NT2/D1 (cell line): ENCODE data around the gene BEST4.
A peak's percentile ranks its signal among the peaks of the same experiment; 100 is the strongest.
"Not testable (repeated sequence)": the region's sequence is repeated elsewhere in the genome, so short reads cannot be mapped to it uniquely, and the experiment has no call there.

Source experiments
- DNase-seq: peaks from one replicate; pipeline ENCODE4 v3.0.0-alpha.2; 2011; ENCODE audit warnings: low read depth, low spot score
- H3K27me3 ChIP-seq: 2 replicates; pipeline ENCODE4 v1.6.0; 2011; ENCODE audit warnings: mild to moderate bottlenecking; ENCODE audit not compliant: insufficient read length, insufficient read depth
- H3K36me3 ChIP-seq: 2 replicates; pipeline ENCODE4 v1.6.1; 2011; ENCODE audit warnings: mild to moderate bottlenecking, low read length, mixed read lengths; ENCODE audit not compliant: insufficient read depth, insufficient read length
- H3K4me1 ChIP-seq: 2 replicates; pipeline ENCODE4 v1.5.1; 2011; ENCODE audit not compliant: insufficient read depth, insufficient read length
- H3K4me3 ChIP-seq: 2 replicates; pipeline ENCODE4 v1.5.1; 2011; ENCODE audit warnings: low read depth; ENCODE audit not compliant: insufficient read length
- H3K9ac ChIP-seq: 2 replicates; pipeline ENCODE4 v1.6.0; 2011; ENCODE audit warnings: low read depth; ENCODE audit not compliant: insufficient read length
- H3K9me3 ChIP-seq: 2 replicates; pipeline ENCODE4 v1.5.1; 2011; ENCODE audit warnings: mild to moderate bottlenecking, low read length; ENCODE audit not compliant: insufficient read depth
- SUZ12 ChIP-seq: IDR thresholded peaks from 2 replicates; pipeline ENCODE4 v1.6.1; 2011; ENCODE audit not compliant: insufficient read length, insufficient read depth; ENCODE audit errors: extremely low read depth
- YY1 ChIP-seq: IDR thresholded peaks from 2 replicates; pipeline ENCODE4 v1.6.1; 2011; ENCODE audit not compliant: insufficient read length, insufficient read depth
- ZNF274 ChIP-seq: IDR thresholded peaks from 2 replicates; pipeline ENCODE4 v1.6.1; 2011; ENCODE audit warnings: mild to moderate bottlenecking, low read depth, low read length

Gene BEST4

DNA sequence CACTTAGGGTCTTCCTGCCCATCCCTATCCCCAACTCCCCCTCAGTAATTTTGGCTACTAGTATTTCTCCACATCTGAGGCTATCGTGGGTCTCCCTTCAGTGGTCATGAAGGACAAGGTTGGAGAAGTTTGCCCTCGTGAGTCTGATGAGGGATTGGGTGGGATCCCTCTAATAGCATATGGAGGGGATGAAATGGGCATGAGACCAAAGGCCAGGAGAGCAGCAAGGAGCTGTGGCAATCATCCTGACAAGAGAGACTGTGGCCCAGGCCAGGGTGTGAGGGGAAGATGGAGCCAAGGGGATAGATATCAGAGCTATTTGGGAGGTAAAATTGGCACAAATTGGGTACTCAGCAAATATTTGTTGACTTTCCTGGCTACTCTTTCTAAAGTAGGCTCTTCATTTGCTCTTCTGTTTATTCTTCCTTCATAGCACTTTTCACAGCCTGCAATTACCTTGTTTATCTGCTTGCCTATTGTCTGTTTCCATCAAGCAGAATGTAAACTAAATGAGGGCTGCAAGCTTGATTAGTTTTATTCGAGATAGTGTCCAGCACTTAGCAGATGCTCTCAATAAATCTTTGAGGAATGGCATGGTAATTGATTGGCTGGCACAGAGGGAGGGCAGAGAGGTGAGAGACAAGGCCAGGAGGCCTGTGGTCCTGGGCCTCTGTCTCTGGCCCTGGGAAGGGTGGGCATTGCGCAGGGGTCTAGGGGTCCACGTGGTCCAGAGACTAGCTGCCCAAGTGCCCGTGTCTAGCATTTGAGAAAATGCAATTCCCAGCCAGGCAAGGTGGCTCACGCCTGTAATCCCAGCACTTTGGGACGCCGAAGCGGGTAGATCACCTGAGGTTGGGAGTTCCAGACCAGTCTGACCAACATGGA is 10.8 kb upstream of the BEST4 start:
- peak overlapping the region; percentile 65 for H3K9ac ChIP-seq

DNA sequence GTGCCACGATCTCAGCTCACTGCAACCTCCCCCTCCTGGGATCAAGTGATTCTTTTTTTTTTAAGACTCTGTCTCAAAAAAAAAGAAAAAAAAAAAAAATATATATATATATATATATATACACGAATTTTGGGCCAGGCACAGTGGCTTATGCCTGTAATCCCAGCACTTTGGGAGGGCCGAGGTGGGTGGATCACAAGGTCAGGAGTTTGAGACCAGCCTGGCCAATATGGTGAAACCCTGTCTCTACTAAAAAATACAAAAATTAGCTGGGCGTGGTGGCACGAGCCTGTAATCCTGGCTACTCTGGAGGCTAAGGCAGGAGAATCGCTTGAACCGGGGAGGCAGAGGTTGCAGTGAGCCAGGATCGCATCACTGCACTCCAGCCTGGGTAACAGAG is 9.9 kb upstream of the BEST4 start:
- not testable (repeated sequence) for H3K9ac ChIP-seq, H3K4me3 ChIP-seq, H3K27me3 ChIP-seq, H3K9me3 ChIP-seq, DNase-seq
- Histone ChIP-seq H3K36me3 (peaks cover 15% of the 10 kb centered on the region), H3K4me1 (peaks cover 20% of the 10 kb centered on the region)

More for the DNA sequence above, 10.8 kb upstream of the BEST4 start:
- Histone ChIP-seq H3K27me3 (peaks cover 6% of the 10 kb centered on the region), H3K4me1 (peaks cover 19% of the 10 kb centered on the region), H3K4me3 (no peak overlapping the region), H3K9me3 (no peaks in the 10 kb centered on the region), H3K36me3 (peaks cover 24% of the 10 kb centered on the region)
- DNase-seq = no peak
- TF ChIP-seq ZNF274 (no peak), YY1 (no peak), SUZ12 (no peak)

DNA sequence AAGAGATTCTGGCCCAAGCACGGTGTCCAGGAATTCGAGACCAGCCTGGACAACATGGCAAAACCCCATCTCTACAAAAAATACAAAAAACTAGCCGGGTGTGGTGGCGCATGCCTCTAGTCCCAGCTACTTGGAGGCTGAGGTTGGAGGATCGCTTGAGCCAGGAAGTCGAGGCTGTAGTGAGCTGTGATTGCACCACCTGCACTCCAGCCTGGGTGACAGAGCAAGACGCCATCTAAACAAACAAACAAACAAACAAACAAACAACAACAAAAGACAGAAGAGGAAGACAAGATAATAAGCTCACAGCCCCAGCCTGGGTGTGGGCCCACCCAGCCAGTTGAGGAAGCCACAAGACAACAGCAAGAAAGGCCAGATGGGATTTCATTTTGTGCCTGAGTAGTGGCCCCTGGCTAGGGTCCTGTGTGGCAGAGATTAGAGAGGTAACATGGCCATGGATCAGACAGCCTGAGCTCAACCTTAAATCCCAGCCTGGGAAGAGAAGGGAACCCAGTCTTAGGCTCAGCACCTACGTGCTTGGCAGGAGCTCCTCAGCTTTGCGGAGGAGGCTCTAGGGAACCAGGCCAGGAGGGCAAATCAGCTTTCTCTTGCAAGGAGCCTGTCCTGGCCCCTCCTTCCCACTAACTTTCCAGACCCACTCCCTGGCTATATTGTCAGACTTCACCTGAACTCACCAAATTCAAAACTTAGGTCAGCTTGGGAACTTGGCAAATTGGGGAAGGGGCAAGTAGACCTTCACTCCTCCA is 4.9 kb upstream of the BEST4 start:
- no peak for TF ChIP-seq YY1
- Histone ChIP-seq H3K9me3 (no peaks in the 10 kb centered on the region), H3K9ac (peak overlapping the region; percentile 27), H3K27me3 (no peaks in the 10 kb centered on the region), H3K4me3 (no peak overlapping the region), H3K4me1 (peaks cover 12% of the 10 kb centered on the region), H3K36me3 (no peaks in the 10 kb centered on the region)
- DNase-seq = no peak

DNA sequence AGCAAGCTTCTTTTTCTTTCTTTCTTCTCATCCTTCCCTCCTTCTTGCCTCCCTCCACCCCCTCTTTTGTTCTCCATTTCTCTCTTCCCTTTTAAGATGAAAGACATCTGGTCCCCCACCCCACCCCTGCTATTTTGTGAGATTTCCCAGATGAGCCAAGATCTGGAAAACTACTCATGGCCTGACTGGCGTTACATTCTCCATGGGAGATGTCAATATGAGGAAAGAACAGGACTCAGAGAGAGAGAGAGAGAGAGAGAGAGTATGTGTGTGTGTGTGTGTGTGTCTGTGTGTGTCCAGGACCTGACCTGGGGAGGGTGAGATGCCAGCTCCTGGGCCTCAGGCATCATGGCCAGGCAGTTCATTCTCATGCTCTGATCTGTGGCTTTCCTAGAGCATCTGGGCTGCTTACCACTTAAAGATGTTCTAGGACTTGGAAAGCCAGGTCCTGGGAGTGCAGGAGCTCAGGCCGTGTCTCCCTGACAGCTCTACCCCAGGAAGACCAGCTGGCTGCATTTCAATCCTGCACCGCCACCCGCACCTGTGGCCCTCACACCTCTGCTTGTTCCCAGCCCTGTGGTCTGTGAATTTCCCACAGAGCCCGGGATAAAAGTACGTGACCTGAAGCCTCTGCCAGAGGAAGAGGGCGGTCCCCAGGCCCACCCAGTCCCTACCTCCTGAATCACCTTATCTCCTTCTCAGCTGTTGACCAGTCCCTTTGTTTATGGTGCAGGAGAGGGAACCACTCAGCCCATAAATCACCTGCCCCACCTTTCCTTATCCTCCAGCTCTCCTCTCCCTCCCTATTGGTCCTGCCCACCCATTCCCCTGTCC is 3.2 kb upstream of the BEST4 start:
- H3K9ac ChIP-seq = no peak overlapping the region
- H3K9me3 ChIP-seq = no peaks in the 10 kb centered on the region
- no peak for DNase-seq
- H3K36me3 ChIP-seq = no peaks in the 10 kb centered on the region
- peaks cover 7% of the 10 kb centered on the region for H3K27me3 ChIP-seq
- H3K4me3 ChIP-seq = no peak overlapping the region
- H3K4me1 ChIP-seq = peaks cover 22% of the 10 kb centered on the region
- TF ChIP-seq YY1 (no peak), SUZ12 (no peak), ZNF274 (no peak)

- Histone ChIP-seq H3K4me1 (peaks cover 26% of the 10 kb centered on the region), H3K9ac (no peak overlapping the region)
Measured at GRCh38 chr1:44787506-44787905, 464 bp downstream of the BEST4 start.

DNA sequence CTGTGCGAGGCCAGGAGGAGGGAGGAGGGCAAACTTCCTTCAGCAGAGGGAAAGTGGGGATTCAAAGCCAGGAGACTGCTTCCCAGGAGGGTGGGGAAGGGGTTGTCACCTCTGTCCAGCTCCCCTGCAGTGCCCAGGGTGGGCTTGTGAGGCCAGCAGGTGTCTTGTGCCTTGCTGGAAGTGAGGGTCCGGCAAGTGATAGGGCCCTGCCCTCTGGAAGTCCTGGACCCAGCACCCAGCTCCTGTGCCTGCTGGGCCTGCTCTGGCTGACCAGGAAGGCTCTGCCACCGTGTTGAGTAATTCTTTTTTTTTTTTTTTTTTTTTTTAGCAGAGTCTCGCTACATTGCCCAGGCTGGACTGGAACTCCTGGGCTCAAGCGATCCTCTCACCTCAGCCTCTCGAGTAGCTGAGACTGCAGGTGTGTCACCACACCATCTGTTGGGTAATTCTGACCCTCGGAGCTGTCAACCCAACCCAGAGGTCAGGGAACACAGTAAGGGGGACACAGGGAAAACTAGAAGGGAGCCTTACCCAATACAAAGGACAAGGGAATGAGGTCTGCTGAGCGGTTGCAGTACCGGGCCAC is 1.0 kb downstream of the BEST4 start:
- DNase-seq = no peak
- Histone ChIP-seq H3K36me3 (peaks cover 3% of the 10 kb centered on the region), H3K4me1 (peaks cover 26% of the 10 kb centered on the region), H3K9me3 (no peaks in the 10 kb centered on the region), H3K4me3 (peak overlapping the region; percentile 48), H3K27me3 (peaks cover 27% of the 10 kb centered on the region), H3K9ac (peak overlapping the region; percentile 83)
- TF ChIP-seq ZNF274 = no peak
- TF ChIP-seq SUZ12 = no peak
- no peak for TF ChIP-seq YY1

More at GRCh38 chr1:44787506-44787905, 464 bp downstream of the BEST4 start:
- DNase-seq = no peak
- Histone ChIP-seq H3K27me3 (peaks cover 27% of the 10 kb centered on the region), H3K4me3 (no peak overlapping the region), H3K36me3 (no peaks in the 10 kb centered on the region), H3K9me3 (no peaks in the 10 kb centered on the region)
- TF ChIP-seq YY1 (no peak), SUZ12 (no peak), ZNF274 (no peak)
